HG03521 (cell line): ENCODE data around the gene NR6A1.

Experiments used
- ATAC-seq: cut with Tn5 transposase; IDR thresholded peaks from one replicate; pipeline ENCODE4 v1.9.1; 2021; ENCODE audit warnings: mild to moderate bottlenecking, moderate library complexity; ENCODE audit not compliant: unreplicated experiment

NR6A1 gene

DNA sequence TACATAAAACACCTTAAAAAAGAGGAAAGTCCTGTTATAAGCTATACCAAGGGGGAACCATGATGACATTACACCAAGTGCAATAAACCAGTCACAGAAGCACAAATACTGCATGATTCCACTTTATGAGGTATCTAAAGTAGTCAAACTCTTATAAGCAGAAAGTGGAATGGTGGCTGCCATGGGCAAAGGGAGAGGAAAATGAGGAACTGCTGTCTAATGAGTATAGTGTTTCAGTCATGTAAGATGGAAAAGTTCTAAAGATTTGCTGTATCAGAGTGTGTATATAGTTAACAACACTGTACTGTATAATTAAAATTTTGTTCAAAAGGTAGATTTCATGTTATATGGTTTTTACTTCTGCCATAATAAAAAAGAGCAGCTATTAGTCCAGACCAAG, 229.3 kb downstream of the NR6A1 start:
- no peak for ATAC-seq

DNA sequence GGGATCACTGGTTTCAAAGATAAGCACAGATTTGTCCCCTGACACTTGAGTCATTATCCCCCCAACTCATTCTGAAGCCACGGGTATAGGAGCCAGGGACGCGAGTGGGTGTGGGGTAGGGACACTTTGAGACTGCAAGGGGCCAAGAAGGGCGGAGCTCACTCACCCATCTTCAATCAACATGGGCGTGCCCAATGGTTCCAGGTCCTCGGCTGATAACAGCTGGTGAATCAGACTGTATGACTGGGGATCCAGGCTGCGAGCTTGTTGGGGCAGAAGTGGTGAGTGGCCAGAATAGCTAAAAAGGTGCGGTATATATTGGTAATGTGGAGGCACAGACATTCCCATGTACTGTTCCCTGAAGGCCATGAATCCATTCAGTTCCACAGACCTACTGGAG, 233.2 kb downstream of the NR6A1 start:
- ATAC-seq, result no peak

DNA sequence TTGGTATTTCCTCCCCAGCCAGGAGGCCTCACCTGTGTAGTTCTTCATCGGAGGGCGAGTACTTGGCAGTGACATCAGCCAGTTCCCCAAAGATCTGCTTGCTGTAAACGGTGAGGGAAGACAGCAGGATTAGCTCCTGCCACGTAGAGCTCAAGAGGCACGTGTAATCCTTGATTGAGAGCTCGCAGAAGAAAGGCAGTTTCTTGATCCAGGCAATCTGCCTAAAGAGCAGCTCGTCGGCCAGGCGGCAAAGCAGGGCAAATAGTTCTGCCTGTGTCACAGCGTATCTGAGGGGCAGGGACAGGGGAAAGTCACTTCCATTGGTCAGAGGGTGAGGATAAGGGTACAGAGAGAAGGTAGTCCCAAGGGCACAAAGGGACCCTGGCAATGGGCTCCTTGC, 235.3 kb downstream of the NR6A1 start:
- ATAC-seq, result no peak

DNA sequence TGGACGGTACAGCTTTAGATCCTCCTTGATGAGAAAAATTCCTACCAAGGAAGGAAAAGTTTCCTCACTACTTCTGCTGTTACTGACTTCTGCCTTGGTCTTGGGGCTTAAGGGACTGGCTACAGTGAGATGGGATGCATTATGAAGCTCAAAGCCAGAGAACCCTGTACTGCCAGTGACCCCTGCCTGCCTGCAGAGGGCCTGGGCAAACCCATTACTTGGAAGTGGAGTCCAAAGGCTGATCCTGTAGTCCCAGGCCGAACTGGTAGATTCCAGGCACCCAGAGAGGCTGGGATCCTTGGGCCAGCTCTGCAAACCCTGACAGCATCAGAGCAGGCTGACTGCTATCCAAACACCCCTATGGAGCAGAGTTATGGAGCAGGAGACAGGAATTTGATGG, 238.2 kb downstream of the NR6A1 start:
- no peak for ATAC-seq

DNA sequence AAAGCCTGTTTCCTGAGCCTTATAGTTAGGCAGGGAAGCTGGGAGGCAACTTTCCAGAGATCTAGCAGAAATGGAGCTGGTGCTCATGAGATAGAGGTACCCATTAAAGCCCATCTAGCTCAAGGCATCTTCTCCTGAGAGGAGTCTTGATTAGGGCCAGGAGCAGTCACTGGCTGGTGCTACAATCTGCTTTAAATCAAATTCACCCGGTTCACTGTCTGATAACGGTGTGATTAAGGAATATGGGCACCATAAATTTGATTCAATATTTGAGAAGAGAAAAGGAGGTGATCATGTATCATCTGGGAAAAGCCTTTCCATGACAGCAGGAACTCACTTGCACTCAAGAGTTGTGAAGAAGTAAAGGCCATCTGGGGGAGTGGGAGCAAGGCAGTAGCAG, 240.0 kb downstream of the NR6A1 start:
- no peak for ATAC-seq

DNA sequence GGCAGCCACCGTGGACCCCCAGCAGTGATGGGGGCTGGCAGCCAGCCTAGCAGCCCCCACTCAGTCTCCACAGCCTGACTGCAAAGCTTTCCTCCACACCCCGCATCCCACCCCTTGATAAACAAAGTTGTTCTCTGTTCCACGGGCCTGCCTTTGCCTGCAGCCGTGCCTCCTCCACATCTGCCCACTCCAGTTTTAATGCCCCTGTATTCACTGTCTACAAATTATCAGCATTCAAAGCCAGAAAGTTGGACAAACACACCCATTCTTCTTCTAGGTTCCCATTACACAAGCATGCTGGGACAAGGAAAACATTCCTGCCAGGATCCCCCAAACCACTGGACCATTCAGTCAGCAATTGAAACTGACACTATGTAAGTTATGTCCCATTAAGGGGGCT, 240.9 kb downstream of the NR6A1 start:
- no peak for ATAC-seq

DNA sequence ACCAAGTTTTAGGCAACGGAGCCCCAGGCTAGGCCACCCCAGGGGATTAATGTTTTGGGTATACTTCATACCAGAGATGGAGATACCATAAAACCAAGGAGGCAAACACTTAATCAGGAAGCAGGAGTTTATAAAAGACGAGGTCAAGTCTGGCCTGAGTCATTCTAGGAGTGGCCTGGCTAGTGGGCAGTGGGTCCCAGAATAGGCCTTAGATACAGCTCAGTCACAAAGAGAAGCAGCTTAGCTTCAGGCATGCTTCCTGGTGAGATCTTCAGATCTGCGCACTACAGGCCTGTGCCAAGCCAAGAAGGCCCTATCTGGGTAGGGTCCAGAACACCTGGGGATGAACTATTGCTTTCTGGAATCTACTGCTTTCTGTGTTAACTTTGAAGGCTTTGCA, 243.3 kb downstream of the NR6A1 start:
- no peak for ATAC-seq

DNA sequence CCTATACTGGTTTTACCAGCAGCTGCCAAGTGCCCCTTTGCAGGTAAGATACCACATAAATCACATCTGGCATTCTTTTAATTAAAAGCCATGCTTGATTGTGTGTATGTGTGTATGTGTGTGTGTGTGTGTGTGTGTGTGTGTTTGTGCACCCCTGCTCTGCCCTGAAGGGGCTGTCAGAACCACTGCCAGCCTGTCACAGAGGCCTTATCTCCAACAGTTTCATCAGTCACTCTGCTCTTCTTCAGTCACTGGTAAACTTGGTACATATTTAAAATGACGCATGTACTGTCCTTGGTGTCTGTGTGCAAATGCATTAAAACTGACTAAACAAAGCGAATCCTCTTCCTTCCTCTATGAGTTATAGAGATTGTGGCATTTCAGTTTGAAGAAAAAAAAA, 244.9 kb downstream of the NR6A1 start:
- no peak for ATAC-seq

DNA sequence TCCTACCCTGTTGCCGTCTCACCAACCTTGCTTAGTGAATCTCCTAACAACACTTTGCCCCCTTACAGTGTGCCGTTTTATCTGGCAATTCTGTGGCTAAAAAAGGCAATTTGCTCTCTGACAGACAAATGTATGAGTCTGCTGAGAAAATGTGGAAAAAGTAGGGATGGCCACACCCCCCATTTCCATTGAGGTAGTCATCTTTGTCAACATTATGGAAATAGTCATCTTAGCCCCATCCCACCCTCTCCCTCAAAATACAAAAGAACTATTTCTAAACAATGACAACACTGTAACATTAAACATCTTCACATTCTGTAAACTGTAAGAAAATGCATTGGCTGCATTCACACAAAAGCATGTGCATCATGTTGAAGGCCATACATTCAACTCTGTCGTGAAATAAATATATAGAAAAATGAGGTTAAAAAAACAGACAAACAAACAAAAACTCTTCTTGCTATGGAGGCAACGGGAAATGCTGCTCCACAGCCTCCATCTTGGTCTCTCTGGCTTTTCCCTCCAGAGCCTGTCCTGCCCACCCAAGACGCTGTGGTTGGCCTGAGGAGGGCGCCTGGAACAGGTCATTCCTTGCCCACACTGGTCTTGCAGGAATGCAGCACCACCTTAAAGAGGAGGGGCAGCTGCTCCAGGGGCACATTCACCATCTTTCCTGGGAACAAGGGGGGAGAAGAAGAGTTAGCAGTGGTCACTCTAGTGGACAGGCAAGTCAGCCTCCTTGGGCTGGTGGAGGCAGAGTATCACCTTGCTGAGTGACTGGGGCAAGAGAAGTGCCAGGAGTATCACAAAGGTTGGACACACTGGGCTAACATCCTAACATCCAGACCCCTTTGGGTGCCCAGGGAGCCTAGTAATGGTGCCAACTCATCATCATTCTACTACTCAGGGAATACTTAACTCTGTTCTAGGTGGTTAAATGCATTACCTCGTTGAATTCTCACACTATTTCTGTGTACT, 248.7 kb downstream of the NR6A1 start:
- no peak for ATAC-seq

DNA sequence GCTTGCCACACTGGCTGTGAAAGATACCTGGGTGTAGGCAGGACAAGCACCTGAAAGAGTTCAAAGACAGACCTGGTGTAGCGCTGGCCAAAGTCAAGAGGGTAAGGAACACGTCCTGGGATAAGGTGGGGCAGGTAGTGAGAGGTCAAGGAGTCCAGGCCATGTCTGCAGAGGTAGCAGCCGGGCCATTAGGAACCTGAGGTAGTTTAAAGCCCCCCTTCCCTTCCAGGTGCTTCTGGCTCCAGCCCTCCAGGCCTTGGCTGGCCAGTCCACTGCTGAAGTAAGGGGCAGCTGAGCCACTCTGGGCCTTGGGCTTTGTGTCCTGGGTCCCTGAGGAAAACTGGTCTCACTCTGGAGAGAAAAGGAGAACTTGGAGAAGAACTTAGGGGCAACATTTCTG, 250.0 kb downstream of the NR6A1 start:
- no peak for ATAC-seq

DNA sequence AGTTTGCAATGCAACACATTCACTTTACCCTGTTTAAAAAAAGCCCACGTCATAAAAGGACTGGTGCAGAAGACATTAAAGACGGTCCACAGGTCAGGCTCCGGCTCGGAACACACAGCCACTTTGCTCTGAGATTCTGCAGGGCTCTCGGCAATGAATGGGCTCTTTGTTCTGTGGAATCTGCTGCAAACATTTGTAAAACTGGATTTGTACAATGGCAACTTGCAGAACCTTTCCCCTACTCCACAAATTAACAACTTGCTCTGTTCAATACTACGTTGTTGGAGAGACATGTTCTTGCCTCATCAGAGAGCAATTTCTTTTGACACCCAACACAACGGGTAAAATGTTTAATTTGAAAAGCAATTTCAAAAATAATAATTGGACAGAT, 250.9 kb downstream of the NR6A1 start:
- no peak for ATAC-seq

DNA sequence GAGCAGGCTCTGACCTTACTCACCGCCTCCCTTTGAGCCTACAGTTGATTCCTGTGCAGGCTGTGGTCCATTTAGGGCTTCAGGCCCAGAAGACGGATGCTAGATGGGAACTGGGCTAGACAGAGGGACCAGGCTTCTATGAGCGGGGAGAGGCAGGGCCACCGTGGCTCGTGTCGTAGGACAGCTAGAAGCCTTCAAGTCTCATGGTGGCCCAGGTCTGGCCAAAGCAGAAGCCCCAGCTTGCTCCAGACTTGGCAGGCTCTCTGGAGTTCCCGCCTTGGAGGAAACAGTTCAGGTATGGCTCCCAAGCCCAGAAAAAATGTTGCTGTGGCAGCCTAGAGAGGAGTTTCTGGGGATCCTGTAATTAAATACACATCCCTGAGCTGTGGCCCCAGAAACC, 253.0 kb downstream of the NR6A1 start:
- no peak for ATAC-seq

DNA sequence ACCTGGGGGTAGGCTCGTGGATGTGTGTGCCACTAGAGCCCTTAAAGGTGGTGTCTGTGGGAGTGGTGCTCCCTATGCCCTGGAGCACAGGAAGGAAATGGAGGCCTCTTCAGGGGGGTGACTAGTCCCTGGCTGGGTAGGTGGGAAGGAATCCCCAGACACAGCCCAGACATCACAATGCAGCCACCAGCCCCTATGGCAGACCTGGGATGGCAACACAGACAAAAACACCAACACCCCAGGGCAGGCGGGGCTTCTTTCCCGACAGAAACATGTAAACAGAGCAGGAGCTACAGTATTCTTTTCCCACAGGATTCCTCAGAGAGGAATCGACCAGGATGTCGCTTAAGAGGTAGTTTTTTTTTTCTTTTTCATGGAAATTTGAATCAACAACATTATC, 253.5 kb downstream of the NR6A1 start:
- no peak for ATAC-seq

DNA sequence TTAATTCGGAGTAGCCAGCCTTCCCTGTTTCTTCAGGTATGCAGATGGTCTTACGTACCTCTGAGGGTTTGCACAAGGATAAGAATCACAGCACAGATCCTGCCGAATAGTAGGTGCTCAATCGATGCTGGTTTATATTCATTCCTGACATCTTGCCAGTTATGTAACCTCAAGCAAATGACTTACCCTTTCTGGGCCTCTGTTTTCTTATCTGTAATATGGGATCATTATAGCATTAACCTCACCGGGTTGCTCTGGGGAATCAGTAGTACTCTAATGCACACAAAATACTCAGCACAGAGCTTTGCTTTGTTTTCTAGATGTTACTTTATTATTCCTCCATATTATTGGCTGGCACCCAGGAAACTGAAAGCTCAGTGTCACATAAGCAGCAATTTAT, 256.2 kb downstream of the NR6A1 start:
- no peak for ATAC-seq

DNA sequence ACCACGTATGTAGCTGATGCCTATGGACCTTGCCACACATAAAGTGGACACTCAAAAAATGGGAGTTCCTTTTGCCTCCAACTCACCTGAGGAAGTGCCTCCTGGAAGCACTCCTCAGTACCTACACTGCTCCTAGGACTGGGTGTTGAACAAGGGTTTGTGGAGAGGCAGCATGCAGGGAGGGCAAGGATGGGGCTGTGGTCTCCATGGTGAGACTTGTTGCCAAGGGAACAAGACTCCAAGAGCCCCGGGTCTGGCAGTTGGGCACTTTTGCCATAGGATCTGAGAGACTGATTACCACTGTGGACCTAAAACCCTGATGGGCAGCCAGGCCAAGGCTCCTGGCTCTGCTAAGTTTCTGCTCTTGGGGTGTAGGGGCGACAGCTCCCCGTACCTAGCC, 257.0 kb downstream of the NR6A1 start:
- ATAC-seq, result no peak

DNA sequence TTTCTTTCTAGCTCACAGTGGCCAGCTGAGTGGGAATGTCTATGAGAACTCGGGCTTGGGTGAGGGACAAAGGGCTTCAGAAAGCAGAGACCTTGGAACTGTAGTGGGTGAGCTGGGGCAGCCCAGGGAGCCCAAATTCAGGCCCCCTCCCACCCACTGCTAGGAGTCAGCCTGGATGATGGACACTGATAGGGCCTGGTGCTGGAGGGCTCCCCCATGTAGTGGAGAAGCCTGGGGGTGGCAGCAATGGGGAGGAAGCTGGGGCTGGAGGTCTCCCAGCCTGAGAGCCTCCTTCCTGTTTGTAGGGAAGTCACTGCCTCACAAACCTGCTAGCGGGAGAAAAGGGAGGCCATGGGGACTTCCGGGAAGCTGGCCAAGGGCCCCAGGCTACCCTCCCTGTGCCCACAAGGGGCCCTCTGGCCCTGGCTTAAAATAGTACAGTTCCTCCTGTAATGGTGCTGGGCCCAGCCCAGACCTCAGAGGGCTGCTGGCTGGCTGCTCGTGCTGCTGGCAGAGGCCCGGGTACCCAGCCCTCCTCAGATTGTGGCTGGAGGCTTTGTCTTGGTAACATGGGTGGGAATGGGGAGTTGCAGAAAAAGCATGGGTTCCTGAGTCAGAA, 257.6 kb downstream of the NR6A1 start:
- ATAC-seq, result no peak

DNA sequence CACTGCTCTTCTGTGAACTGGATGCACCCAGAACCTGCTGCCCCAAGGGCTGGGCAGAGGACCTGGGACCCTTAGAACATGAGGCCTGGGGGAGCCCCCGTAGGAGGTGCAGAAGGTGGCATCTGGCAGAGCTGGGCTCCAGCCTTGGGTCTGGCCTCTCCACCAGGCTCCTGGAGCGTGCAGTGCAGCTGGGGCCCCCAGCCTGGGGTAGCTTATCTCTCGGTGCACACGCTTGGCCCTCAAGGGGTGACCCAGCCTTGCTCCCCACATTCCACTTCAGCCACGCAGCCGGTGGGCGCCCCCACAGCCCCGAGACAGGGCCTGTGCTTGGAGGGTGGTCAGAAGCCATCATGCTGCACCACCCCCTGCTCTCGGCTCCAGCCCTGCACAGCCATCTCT, 258.3 kb downstream of the NR6A1 start:
- no peak for ATAC-seq

DNA sequence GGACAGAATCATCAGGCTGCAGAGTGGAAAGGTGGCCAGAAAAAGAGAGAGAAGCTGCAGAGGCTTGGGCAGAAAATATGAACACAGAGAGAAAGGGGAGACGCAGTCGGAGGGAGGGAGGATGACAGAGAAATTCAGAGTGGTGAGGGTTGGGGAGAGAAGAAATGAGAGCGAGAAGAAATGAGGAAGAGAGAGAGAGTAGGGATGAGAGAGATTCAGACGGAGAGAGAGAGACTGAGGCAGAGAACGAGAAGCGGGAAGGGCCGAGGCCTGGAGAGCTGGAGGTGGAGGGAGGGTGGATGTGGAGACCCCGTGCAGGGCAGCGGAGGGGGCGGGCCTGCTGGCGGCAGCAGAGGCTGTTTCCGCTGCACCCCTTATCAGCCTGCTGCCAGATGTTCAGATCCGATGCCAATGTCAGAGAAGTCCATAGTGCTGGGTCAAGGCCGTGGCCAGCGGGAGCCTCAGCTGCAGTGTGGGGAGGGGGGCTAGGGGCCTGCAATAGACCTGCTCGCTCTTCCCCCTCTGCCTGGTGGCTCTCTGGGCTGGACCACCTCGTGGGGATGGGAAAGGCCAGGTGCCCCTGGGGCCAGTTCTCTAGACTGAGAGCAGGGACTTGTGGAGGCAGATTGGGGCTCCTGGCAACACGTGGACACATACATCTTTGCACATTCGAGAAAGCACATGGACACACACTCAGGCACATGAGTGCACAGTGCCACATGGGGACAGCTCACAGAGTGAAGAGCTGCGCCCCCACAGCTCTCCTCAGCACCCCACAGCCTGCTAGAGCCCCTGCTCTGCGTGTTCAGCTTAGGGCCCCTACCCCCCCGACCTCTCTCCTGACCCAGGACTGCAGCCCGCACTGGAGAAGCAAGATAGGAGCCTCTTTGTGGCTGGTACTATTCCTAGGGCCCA, 259.0 kb downstream of the NR6A1 start:
- no peak for ATAC-seq

DNA sequence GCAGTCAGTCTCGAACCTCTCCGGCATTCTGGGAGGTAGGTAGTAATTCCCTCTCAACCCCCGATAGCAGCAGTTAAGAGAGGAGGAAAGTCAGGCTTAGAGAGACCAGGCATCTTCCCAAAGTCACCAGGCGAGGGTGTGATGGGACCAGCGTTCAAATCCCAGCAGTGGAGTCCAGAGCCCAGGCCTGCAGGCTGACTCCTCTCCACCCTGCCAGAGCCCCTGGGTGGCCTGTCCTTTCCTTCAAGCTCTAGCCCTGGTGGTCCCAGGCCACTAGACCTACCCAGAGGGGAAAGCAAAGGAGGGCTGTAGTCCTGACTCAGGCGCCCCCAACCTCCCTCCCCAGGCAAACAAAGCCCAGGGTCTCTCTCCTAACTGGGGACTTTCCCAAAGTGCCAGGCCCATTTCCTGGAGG, 259.7 kb downstream of the NR6A1 start:
- ATAC-seq, result no peak

DNA sequence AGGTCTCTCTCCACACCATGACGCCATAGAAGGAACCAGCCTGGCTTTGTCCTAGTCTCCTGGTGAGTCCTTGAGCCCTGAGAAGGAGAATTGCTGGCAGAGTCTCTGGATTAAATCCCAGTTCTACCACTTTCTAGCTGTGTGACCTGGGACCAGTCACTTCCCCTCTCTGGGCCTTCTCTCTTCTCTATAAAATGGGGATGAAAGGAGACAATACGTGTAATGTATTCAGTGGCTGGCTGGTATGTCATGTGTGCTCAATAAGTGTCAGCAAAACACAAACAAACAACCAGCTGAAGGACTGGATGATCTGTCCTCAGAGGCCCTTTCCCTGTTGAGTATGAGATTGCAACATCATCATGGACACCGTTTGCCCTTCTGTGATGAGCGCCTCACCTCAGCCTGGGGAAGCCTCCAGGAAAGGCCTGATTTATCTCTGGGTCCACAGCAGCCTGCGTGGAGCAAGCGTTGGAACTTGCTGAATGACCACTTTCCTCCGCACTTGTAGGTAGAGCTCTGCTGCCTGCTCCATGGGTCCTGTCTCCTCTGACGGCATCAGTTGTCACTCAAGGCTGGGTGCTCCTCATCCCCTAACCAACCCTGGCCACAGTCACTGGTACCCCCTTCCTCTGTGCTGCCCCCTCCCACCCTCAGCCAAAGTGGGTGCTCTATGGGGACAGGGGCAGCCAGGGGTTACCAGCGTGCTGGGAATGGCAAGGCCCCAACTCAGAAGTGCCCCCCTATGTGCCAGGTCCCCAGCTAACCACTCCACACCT, 260.3 kb downstream of the NR6A1 start:
- ATAC-seq, result no peak
